GM23338 (cell line): ENCODE measurements around the gene HDDC3.

Source experiments
- CREB1 ChIP-seq: fragments of 250-450 bp; sonication (Bioruptor Pico); IDR thresholded peaks from 2 replicates; pipeline ENCODE4 v1.5.0; 2020; ENCODE audit warnings: low read depth, mild to moderate bottlenecking, moderate library complexity
- EZH2 ChIP-seq: fragments of 200-600 bp; sonication (generic); IDR thresholded peaks from one replicate; pipeline ENCODE4 v1.8.0; 2017; ENCODE audit warnings: antibody characterized with exemption, mild to moderate bottlenecking, low read depth; ENCODE audit not compliant: unreplicated experiment
- EZH2phosphoT487 ChIP-seq: fragments of 200-600 bp; sonication (generic); IDR thresholded peaks from one replicate; pipeline ENCODE4 v1.8.1; 2018; ENCODE audit warnings: antibody characterized with exemption; ENCODE audit not compliant: unreplicated experiment
- JUNB ChIP-seq: IDR thresholded peaks from one replicate; pipeline ENCODE4 v1.6.1; 2016; ENCODE audit warnings: antibody characterized with exemption; ENCODE audit not compliant: unreplicated experiment
- POLR2AphosphoS5 ChIP-seq: IDR thresholded peaks from 2 replicates; pipeline ENCODE4 v1.6.1; 2016; ENCODE audit warnings: antibody characterized with exemption, low read depth
- STAT1 ChIP-seq: IDR thresholded peaks from one replicate; pipeline ENCODE4 v1.6.1; 2016; ENCODE audit warnings: antibody characterized with exemption; ENCODE audit not compliant: unreplicated experiment
- ZNF331 ChIP-seq: fragments of 250-450 bp; sonication (Bioruptor Pico); IDR thresholded peaks from 2 replicates; pipeline ENCODE4 v1.5.0; 2020; ENCODE audit warnings: low read depth, mild to moderate bottlenecking, moderate library complexity
- TF ChIP-seq, protein P1 (sequence below), 2 experiments: fragments of 200-600 bp in 1 of 2; sonication (generic) in 1 of 2; conservative IDR thresholded peaks; 2 replicates each; pipeline versions ENCODE4 v1.5.1 to v1.6.1; 2016 to 2017; ENCODE audit warnings: antibody characterized with exemption in 2 of 2, low read depth in 2 of 2, mild to moderate bottlenecking in 2 of 2, moderate library complexity in 1 of 2
- TF ChIP-seq, protein P2 (sequence below): fragments of 250-450 bp; sonication (Bioruptor Pico); IDR thresholded peaks from 2 replicates; pipeline ENCODE4 v1.5.0; 2020; ENCODE audit warnings: mild to moderate bottlenecking, moderate library complexity
- TF ChIP-seq, protein P3 (sequence below): IDR thresholded peaks from one replicate; pipeline ENCODE4 v1.6.1; 2018; ENCODE audit warnings: antibody characterized with exemption; ENCODE audit not compliant: unreplicated experiment
- TF ChIP-seq, protein P4 (sequence below): IDR thresholded peaks from 2 replicates; pipeline ENCODE4 v1.6.1; 2016; ENCODE audit warnings: antibody characterized with exemption

DNA sequence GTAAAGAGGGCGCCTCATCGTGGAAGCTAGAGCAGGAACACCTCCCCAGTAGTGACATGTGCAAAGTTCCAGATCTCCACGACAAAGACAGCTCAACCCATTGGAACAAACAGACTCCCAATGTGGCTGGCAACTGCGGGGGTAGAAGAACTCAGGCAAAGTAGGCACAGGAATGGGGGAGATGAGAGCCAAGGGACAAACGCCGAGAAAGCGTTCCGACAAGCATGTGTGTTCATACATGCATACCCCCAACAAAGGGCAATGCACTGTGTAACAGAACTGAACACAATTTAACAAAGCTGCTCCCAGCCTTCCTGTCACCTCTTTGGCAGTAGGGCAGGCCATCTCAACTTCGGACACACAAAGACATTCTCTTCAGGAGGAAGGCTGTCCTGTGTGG, 33.9 kb upstream of the HDDC3 start:
- no peak for TF ChIP-seq EZH2
- TF ChIP-seq, protein P1, sequence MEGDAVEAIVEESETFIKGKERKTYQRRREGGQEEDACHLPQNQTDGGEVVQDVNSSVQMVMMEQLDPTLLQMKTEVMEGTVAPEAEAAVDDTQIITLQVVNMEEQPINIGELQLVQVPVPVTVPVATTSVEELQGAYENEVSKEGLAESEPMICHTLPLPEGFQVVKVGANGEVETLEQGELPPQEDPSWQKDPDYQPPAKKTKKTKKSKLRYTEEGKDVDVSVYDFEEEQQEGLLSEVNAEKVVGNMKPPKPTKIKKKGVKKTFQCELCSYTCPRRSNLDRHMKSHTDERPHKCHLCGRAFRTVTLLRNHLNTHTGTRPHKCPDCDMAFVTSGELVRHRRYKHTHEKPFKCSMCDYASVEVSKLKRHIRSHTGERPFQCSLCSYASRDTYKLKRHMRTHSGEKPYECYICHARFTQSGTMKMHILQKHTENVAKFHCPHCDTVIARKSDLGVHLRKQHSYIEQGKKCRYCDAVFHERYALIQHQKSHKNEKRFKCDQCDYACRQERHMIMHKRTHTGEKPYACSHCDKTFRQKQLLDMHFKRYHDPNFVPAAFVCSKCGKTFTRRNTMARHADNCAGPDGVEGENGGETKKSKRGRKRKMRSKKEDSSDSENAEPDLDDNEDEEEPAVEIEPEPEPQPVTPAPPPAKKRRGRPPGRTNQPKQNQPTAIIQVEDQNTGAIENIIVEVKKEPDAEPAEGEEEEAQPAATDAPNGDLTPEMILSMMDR (conservative IDR thresholded peaks at IDR 0.05; ENCODE audit: low read depth in 2 of 2) = no peak
- no peak for TF ChIP-seq POLR2AphosphoS5
- TF ChIP-seq EZH2phosphoT487 = no peak
- no peak for TF ChIP-seq JUNB
- TF ChIP-seq, protein P2, sequence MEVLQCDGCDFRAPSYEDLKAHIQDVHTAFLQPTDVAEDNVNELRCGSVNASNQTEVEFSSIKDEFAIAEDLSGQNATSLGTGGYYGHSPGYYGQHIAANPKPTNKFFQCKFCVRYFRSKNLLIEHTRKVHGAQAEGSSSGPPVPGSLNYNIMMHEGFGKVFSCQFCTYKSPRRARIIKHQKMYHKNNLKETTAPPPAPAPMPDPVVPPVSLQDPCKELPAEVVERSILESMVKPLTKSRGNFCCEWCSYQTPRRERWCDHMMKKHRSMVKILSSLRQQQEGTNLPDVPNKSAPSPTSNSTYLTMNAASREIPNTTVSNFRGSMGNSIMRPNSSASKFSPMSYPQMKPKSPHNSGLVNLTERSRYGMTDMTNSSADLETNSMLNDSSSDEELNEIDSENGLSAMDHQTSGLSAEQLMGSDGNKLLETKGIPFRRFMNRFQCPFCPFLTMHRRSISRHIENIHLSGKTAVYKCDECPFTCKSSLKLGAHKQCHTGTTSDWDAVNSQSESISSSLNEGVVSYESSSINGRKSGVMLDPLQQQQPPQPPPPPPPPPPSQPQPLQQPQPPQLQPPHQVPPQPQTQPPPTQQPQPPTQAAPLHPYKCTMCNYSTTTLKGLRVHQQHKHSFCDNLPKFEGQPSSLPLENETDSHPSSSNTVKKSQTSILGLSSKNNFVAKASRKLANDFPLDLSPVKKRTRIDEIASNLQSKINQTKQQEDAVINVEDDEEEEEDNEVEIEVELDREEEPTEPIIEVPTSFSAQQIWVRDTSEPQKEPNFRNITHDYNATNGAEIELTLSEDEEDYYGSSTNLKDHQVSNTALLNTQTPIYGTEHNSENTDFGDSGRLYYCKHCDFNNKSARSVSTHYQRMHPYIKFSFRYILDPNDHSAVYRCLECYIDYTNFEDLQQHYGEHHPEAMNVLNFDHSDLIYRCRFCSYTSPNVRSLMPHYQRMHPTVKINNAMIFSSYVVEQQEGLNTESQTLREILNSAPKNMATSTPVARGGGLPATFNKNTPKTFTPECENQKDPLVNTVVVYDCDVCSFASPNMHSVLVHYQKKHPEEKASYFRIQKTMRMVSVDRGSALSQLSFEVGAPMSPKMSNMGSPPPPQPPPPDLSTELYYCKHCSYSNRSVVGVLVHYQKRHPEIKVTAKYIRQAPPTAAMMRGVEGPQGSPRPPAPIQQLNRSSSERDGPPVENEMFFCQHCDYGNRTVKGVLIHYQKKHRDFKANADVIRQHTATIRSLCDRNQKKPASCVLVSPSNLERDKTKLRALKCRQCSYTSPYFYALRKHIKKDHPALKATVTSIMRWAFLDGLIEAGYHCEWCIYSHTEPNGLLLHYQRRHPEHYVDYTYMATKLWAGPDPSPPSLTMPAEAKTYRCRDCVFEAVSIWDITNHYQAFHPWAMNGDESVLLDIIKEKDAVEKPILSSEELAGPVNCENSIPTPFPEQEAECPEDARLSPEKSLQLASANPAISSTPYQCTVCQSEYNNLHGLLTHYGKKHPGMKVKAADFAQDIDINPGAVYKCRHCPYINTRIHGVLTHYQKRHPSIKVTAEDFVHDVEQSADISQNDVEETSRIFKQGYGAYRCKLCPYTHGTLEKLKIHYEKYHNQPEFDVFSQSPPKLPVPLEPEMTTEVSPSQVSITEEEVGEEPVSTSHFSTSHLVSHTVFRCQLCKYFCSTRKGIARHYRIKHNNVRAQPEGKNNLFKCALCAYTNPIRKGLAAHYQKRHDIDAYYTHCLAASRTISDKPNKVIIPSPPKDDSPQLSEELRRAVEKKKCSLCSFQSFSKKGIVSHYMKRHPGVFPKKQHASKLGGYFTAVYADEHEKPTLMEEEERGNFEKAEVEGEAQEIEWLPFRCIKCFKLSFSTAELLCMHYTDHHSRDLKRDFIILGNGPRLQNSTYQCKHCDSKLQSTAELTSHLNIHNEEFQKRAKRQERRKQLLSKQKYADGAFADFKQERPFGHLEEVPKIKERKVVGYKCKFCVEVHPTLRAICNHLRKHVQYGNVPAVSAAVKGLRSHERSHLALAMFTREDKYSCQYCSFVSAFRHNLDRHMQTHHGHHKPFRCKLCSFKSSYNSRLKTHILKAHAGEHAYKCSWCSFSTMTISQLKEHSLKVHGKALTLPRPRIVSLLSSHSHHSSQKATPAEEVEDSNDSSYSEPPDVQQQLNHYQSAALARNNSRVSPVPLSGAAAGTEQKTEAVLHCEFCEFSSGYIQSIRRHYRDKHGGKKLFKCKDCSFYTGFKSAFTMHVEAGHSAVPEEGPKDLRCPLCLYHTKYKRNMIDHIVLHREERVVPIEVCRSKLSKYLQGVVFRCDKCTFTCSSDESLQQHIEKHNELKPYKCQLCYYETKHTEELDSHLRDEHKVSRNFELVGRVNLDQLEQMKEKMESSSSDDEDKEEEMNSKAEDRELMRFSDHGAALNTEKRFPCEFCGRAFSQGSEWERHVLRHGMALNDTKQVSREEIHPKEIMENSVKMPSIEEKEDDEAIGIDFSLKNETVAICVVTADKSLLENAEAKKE = no peak
- TF ChIP-seq STAT1 = no peak
- TF ChIP-seq ZNF331 (CRISPR knock-in tag) = no peak
- no peak for TF ChIP-seq CREB1 (CRISPR knock-in tag)
- TF ChIP-seq, protein P3, sequence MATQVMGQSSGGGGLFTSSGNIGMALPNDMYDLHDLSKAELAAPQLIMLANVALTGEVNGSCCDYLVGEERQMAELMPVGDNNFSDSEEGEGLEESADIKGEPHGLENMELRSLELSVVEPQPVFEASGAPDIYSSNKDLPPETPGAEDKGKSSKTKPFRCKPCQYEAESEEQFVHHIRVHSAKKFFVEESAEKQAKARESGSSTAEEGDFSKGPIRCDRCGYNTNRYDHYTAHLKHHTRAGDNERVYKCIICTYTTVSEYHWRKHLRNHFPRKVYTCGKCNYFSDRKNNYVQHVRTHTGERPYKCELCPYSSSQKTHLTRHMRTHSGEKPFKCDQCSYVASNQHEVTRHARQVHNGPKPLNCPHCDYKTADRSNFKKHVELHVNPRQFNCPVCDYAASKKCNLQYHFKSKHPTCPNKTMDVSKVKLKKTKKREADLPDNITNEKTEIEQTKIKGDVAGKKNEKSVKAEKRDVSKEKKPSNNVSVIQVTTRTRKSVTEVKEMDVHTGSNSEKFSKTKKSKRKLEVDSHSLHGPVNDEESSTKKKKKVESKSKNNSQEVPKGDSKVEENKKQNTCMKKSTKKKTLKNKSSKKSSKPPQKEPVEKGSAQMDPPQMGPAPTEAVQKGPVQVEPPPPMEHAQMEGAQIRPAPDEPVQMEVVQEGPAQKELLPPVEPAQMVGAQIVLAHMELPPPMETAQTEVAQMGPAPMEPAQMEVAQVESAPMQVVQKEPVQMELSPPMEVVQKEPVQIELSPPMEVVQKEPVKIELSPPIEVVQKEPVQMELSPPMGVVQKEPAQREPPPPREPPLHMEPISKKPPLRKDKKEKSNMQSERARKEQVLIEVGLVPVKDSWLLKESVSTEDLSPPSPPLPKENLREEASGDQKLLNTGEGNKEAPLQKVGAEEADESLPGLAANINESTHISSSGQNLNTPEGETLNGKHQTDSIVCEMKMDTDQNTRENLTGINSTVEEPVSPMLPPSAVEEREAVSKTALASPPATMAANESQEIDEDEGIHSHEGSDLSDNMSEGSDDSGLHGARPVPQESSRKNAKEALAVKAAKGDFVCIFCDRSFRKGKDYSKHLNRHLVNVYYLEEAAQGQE = no peak
- TF ChIP-seq, protein P4, sequence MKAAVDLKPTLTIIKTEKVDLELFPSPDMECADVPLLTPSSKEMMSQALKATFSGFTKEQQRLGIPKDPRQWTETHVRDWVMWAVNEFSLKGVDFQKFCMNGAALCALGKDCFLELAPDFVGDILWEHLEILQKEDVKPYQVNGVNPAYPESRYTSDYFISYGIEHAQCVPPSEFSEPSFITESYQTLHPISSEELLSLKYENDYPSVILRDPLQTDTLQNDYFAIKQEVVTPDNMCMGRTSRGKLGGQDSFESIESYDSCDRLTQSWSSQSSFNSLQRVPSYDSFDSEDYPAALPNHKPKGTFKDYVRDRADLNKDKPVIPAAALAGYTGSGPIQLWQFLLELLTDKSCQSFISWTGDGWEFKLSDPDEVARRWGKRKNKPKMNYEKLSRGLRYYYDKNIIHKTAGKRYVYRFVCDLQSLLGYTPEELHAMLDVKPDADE = no peak
